ENCODE measurements around the gene C2CD2L.

DNA sequence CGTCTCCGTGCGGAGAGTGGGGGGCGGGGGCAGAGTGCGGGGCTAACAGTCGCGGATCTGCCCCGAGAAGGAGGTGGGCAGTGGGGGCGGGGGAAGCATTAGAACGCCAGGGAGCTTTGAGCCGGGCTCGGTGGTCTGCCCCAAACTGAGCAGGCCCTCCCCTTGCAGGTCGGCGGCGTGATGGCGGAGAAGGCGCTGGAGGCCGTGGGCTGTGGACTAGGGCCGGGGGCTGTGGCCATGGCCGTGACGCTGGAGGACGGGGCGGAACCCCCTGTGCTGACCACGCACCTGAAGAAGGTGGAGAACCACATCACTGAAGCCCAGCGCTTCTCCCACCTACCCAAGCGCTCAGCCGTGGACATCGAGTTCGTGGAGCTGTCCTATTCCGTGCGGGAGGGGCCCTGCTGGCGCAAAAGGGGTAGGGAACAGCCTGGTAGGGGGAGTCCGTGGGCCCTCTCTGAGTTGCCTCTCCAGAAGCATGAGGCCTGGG, 42.7 kb downstream of the C2CD2L start:
- TF ChIP-seq, protein P1, sequence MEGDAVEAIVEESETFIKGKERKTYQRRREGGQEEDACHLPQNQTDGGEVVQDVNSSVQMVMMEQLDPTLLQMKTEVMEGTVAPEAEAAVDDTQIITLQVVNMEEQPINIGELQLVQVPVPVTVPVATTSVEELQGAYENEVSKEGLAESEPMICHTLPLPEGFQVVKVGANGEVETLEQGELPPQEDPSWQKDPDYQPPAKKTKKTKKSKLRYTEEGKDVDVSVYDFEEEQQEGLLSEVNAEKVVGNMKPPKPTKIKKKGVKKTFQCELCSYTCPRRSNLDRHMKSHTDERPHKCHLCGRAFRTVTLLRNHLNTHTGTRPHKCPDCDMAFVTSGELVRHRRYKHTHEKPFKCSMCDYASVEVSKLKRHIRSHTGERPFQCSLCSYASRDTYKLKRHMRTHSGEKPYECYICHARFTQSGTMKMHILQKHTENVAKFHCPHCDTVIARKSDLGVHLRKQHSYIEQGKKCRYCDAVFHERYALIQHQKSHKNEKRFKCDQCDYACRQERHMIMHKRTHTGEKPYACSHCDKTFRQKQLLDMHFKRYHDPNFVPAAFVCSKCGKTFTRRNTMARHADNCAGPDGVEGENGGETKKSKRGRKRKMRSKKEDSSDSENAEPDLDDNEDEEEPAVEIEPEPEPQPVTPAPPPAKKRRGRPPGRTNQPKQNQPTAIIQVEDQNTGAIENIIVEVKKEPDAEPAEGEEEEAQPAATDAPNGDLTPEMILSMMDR (conservative IDR thresholded peaks at IDR 0.05 in 1 of 2, IDR thresholded peaks at IDR 0.05 in 1 of 2; ENCODE audit: low read depth in 1 of 2, low read length in 2 of 2) = no peak
- TF ChIP-seq EZH2 (IDR thresholded peaks at IDR 0.05; ENCODE audit: low read length, missing control alignments) = no peak

Measured in fibroblast of lung (primary cell).